Tibial nerve (tissue), 4 donors: Measurements from ENCODE around the gene DUSP18.

Experiments
- CTCF ChIP-seq, 5 experiments: fragments of 200-600 bp in 3 of 5; fragments of 450-650 bp in 2 of 5; sonication (generic) in 3 of 5; IDR thresholded peaks; one replicate each; pipeline ENCODE4 v1.5.1; 2016 to 2019; ENCODE audit warnings: antibody characterized with exemption in 5 of 5, mild to moderate bottlenecking in 3 of 5, moderate library complexity in 2 of 5
- EP300 ChIP-seq, 2 donors: sonication (generic); formaldehyde crosslinking; IDR thresholded peaks; one replicate each; pipeline ENCODE4 v1.6.1; 2017; ENCODE audit warnings: antibody characterized with exemption in 2 of 2, mild to moderate bottlenecking in 1 of 2
- POLR2A ChIP-seq, 2 donors: fragments of 450-650 bp; IDR thresholded peaks; one replicate each; pipeline ENCODE4 v1.6.1; 2017; ENCODE audit warnings: antibody characterized with exemption in 2 of 2, mild to moderate bottlenecking in 2 of 2, moderate library complexity in 2 of 2

- TF ChIP-seq CTCF (IDR thresholded peaks at IDR 0.05) (no peak), POLR2A (IDR thresholded peaks at IDR 0.05) (no peak), EP300 (IDR thresholded peaks at IDR 0.05) (no peak)
Measured at GRCh38 chr22:30665266-30665665, 2.4 kb downstream of the DUSP18 start.
